ENCODE data around the gene PGF.
A peak's percentile ranks its signal among the peaks of the same experiment; 100 is the strongest.
"Not testable (repeated sequence)": the region's sequence is repeated elsewhere in the genome, so short reads cannot be mapped to it uniquely, and the experiment has no call there.

The PGF gene

DNA sequence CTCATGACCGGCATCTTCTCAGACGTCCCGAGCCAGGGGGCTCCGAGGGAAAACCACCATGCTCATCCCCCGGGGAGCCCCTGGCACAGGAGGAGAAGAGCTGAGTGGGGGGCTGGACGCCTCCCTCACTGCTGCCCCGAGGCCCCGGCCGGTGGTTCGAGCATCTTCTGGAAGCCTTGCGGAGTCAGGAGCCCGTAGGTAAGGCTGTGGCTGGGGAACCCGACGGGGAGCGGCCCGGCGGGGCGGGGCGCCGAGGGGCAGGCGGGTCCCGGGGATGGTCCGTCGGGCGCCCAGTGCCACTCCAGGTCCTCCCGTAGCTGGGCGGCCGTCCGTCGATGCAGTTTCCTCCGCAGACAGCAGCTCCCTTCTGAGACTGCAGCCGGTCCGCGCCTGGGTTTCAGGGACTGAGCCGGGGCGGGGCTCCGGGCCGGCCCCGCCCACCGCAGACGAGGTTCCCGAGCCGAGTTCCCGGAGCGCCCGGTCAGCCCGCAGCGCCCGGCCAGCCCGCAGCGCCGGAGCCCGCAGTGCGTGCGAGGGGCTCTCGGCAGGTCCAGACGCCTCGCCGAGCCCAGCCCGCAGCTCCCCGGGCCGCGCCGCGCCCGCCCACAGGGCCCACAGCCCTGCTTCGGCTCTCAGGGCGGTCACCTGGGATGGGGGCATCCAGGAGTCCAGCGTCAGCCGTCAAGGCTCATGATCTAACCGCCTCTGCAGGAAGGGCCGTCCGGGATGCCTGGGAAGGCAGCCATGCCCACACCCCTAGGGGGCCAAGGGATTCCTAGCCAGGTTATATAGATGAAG, at the start of gene PGF:
Gene PGF, minus strand, starts transcription at position 369 of the 798 bp plus-strand sequence. Its CDS starts 355 bp downstream, at position 14.
- DNase-seq = no peak

GRCh38 chr14:75003250-75004027, 48.0 kb upstream of the PGF start:
- DNase-seq = no peak

GRCh38 chr14:75002392-75003249, 47.2 kb upstream of the PGF start, which contains the start of gene EIF2B2:
TSS of gene EIF2B2 (plus strand) at chr14:75002921. CDS start at chr14:75002991, 70 bp downstream.
- DNase-seq = peak; percentile 93

GRCh38 chr14:75001899-75002298, 46.5 kb upstream of the PGF start:
- no peak for DNase-seq

- no peak for DNase-seq
Measured at GRCh38 chr14:75001261-75001660, 45.9 kb upstream of the PGF start.

- not testable (repeated sequence) for DNase-seq
Measured at GRCh38 chr14:74995781-74996180, 40.4 kb upstream of the PGF start.

DNA sequence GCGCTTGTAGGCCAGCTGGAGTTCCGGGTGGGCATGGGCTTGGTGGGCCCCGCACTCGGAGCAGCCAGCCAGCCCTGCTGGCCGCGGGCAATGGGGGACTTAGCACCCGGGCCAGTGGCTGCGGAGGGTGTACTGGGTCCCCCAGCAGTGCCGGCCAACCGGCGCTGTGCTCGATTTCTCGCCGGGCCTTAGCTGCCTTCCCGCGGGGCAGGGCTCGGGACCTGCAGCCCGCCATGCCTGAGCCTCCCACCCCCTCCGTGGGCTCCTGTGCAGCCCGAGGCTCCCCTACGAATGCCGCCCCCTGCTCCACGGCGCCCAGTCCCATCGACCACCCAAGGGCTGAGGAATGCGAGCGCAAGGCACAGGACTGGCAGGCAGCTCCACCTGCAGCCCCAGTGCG, 38.8 kb upstream of the PGF start:
- DNase-seq = not testable (repeated sequence)

GRCh38 chr14:74988993-74989392, 33.6 kb upstream of the PGF start:
- DNase-seq = no peak

DNA sequence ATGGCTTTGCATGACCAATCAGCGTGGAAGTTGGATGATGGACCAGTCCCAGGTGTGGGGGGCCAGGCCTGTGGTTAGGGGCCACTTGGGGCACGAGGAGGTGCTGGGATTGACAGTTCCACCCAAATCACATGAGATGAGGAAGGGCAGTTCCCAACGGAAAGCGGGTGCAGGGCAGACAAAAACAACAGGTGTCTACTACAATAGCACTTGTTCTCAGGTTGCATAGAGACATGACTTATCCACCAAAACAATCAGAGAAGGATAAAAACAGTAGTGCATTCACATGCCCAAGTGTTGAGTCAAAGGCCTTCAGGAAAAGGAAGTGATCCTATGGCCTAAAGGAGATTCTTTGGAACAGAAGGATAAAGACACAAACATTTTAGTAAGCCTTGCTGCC, 32.7 kb upstream of the PGF start:
- no peak for DNase-seq

- DNase-seq = no peak
Measured at GRCh38 chr14:74985806-74986205, 30.4 kb upstream of the PGF start.

DNA sequence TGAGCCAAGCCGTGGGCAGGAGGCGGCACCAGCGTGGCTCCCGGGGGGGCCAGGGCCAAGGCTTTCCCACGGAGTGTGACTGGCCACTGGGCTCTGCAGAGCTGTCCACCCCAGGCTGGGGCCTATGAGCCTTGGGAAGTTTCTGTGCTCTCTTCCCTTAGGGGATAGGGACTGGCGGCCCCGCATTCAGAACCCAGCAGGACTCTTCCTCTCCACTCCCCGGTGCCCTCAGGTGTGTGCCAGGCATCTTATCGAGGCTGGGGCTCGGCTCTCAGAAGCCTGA, 29.6 kb upstream of the PGF start:
- DNase-seq = no peak

DNA sequence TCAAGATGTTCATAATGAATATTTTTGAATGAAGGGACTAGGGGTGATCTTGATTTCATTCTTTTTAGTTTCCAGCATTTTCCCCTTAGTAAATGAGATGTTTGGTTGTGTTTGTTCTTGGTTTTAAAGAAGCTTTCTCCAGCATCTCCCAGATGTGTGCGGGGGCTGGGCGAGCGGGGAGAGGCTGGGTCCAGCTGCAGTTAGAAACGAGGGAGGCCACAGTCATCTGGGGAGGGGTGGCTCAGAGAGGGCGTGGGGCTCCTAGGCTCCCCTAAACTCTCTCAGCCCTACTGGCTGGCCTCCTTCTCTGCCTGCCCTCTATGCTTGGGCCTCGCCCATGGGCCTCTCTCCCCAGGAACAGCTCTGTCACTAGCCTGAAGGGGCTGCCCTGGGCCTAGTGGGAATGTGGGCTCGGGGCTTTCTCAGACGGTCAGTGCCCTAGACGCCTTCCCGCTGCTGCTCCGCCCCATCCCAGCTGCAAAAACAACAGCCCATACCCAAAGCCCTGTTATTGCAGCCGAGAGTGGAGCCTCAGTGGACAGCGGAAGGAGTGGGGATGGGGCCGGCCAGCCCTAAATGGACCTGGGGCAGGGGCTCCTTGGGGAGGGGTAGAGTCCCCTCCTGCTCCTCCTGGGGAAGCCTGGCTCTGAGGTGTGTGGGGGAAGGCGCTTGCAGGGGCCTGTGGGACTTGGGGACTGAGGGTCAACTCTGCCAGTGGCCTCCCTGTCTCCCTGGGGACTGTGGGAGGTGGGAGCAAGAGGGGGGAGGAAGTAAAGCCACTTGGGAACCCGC, 29.0 kb upstream of the PGF start:
- no peak for DNase-seq

DNA sequence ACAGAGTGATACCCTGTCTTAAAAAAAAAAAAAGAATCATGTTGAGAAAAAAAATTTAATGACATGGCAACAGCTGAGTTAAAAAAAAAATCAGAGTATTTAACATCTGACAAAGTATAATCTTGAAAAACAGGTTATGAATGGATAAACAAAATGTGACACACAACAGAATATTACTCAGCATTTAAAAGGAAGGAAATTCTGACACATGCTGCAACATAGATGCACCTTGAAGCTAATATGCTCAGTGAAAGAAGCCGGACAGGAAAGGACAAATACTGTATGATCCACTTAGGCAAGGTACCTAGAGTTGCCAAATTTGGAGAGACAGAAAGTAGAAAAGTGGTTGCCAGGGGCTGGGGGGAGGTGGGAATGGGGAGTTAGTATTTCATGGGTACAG, 27.9 kb upstream of the PGF start:
- DNase-seq = no peak

DNA sequence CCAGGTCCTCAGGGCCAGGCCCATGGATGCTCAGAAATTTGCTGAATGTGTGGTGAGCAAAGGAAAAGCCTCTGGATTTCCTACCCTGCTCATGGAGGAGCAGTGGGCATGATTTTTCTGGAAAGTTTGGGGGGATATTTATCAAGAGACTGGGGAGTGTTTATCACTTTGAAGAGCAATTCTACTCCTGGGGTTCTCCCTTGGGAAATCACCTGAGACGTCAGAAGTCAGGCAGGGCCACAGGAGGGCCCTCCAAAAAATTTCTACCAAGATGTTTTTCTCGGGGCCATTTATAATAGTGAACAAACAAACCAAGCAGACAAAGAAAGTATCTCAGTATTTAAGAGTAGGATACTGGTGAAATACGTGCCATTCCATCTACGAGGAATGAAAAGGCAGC, 27.3 kb upstream of the PGF start:
- DNase-seq = no peak

DNA sequence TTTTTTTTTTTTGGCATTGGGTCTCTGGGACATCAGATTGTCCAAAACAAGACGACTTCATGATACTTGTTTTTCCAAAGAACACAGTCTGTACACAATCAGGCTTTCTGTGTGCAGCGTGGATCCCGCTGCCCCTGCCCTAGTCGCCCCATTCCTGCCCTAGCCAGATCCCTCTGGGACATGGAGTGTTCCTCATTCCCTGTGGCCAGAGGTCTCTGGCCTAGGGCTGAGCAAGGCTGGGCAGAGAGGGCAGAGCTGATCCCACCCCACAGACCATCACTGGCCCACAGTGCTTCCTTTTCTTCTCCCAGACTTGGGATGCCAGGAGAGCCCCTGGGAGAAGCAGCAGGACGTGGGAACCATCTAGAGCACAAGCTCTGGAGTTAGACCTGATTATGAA, 26.4 kb upstream of the PGF start:
- no peak for DNase-seq

DNA sequence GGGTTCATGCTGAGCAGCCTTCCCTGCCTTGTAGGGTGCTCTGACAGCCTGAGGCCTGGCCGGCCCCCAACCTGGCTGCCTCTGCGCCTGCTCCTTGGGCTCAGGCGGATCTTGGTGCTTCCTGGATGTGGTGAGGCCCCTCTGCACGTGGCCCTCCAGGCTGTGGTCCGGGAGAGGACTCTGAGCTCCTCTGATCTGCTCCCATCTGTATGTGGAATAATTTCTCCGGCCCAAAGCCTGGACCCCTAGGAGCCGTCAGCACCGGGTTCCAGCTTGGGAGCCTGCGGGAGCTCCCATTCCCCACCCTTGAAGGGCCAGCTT, 26.0 kb upstream of the PGF start:
- DNase-seq = no peak

DNA sequence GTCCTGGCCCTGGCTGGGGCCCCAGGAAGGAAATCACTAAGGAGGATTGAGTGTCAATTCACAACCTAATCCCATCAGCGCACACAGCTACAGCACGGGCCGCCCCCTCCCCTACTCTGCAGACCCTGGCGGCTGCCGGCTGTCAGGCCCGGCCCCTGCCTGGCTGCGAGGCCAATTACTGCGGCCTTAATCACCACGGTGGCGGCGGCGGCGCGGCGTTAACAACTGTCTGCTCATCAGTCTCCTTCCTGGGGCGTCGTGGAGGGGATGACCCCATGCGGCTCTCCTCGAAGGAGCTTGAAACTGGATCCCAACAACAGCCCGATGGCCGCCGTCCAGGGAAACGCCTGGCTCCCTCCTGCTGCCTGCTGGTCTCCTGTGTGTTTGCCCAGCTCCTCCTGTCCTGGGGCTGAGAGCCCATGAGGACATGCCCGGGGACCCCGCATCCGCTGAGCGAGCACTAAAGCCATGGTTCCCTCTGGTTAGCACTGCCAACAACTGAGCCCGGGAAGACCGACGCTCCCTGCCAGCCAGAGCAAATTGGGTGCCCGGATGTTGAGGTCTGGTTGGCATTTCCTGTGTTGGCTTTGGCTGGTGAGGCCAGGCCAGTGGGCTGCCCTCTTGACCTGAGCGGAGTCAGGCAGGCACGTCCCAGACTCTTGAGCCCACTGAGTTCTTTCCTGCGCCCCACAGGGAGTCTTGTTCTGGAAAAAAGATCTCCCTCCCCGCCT, 25.5 kb upstream of the PGF start:
- DNase-seq = no peak

DNA sequence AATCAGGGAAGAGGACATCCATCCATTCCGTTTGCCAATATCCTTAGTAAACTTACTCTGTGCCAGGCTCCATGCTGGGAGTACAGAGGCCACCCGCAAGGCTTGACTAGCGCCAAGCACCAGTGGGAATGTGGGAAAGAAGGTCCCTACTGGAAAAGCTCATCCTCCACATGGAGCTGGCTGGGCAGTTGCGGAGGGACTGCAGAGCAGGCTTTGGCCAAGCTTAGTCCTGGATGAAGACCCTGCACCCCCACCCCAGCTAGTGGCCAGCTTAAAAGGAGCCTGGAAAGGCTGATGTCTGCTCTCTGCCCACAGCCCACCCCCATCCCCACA, 25.0 kb upstream of the PGF start:
- no peak for DNase-seq

DNA sequence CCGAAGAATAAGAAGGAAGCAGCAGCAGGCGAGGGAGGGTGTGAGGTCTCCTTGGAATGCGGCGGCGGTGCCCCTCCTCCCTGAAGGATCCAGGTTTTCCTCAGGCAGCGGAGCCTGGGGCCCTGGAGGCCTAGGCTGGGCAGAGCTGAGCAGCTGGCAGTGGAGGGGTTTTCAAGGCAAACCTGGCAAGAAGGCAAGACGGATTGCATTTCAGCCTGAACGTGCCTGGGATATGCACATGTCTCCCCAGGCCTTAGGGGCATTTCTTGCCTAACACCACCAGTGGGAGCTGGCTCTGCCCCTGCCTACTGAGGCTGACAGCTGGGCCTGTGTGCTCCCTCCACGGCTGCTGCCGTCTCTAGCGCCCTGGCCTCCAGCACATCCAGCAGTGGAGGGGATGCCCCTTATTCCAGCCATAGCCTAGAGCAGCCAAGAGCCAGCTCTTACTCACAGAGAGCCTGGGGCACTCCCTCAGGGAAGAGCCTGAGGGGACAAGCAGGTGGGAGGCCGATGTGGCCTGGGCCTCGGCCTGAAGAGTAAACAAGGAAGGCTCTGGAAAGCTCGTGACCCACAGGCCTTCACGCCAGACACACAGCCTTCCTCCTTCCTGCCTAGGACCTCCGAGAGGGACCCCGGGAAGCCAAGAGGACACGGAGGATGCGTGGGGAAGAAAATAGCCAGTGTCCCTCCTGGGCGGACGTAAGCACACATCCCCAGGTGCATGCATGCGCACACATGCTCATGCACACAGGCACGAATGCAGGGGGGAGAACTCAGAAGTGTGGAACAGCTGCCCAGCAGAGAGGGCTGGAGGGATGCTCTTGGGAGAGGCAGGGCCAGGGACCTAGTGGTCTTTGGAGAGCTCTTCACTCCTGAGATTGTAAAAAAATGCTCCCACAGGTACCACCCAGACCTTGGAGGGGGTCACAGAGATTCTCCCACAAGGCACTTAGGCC, 24.3 kb upstream of the PGF start:
- no peak for DNase-seq

DNA sequence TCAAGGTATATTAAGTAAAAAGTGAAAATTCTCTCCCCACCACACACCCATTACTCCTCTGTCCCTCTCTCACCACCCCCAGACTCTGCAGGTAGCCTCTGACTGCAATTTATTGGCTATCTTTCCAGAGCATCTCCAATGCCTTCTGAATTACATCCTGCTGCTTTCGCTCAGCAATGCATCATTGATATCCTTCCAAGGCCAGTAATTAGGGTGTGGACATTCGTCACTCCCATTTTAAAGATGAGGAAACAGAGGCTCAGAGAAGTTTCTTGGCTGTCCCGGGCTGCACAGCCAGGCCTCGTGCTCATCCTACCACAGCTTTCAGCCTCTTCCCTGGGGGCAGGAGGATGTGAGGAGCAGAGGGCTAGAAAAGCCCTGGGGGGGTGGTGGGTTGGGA, 23.6 kb upstream of the PGF start:
- DNase-seq = no peak

- DNase-seq = no peak
Measured at GRCh38 chr14:74978416-74978947, 23.1 kb upstream of the PGF start.

All from KG1 (cell line).